K562 (cell line): Measurements from ENCODE around the gene HACL1. TPM values are rescaled to one million over a fixed set of nuclear protein-coding genes. Genes with fewer than 3 reads are reported as not detected.

Experiments used
- ATAC-seq: fragments of 200-7000 bp; cut with Tn5 transposase; 3 replicates; pipeline ENCODE4 v1.9.1; 2020; ENCODE audit warnings: moderate library complexity
- BruUV-seq: library from RNA; stranded (reverse); fragments of 400-500 nt; replicated peaks from 2 replicates; lab custom pipeline; 2021; lab: Mats Ljungman, UMichigan
- CTCF ChIA-PET: fragments of 300-600 bp; formaldehyde crosslinking; extraction: SDS; loops from one replicate; lab custom pipeline; 2021; ENCODE audit warnings: low intra/inter-chr PET ratio; lab: Yijun Ruan, JAX
- POLR2A ChIA-PET: fragments of 300-600, 350-650 bp; sonication (Branson Sonifier 250); formaldehyde crosslinking; extraction: SDS; loops from one replicate; lab custom pipeline; 2021; ENCODE audit warnings: antibody characterized with exemption, inconsistent platforms; lab: Yijun Ruan, JAX
- DNase-seq, 4 experiments: peaks; one replicate each; pipeline versions ENCODE4 v3.0.0 to v3.0.0-alpha.2; 2011 to 2018; ENCODE audit warnings: low spot score in 3 of 4, mixed read lengths in 3 of 4; ENCODE audit errors: extremely low read depth in 1 of 4
- FAIRE-seq: peaks from 2 replicates; lab custom pipeline; 2011; peaks lifted over from hg19 to GRCh38; lab: Jason Lieb, UNC
- H2AFZ ChIP-seq: 2 replicates; pipeline ENCODE4 v1.6.0; 2011; ENCODE audit warnings: low read depth, low read length, control low read depth, inconsistent platforms
- H3K27ac ChIP-seq: fragments of 200-600 bp; 3 replicates; pipeline ENCODE4 v1.8.0; 2011; ENCODE audit warnings: low read depth, mild to moderate bottlenecking, control low read depth, inconsistent platforms, low read length, moderate library complexity, mixed read lengths; ENCODE audit errors: extremely low read depth
- H3K27me3 ChIP-seq, 2 experiments: fragments of 300-600 bp in 1 of 2; 2 replicates in 1 of 2; 3 replicates in 1 of 2; pipeline versions ENCODE4 v1.6.0 to v1.8.0; 2011; ENCODE audit warnings: inconsistent platforms in 2 of 2, low read length in 2 of 2, mild to moderate bottlenecking in 1 of 2, mixed read lengths in 1 of 2, moderate library complexity in 1 of 2; ENCODE audit not compliant: control insufficient read depth in 2 of 2, insufficient read depth in 2 of 2
- H3K36me3 ChIP-seq: fragments of 300-600 bp; 3 replicates; pipeline ENCODE4 v1.8.0; 2011; ENCODE audit warnings: mild to moderate bottlenecking, low read length, inconsistent platforms; ENCODE audit not compliant: control insufficient read depth, insufficient read depth
- H3K4me1 ChIP-seq, 2 experiments: fragments of 200-600 bp in 1 of 2; replicated peaks in 1 of 2; 2 replicates in 1 of 2; 3 replicates in 1 of 2; pipeline versions ENCODE4 v1.5.1 to v1.8.0; 2011; ENCODE audit warnings: inconsistent platforms in 2 of 2, low read length in 2 of 2, mild to moderate bottlenecking in 1 of 2, mixed read lengths in 1 of 2, moderate library complexity in 1 of 2; ENCODE audit not compliant: control insufficient read depth in 2 of 2, insufficient read depth in 2 of 2
- H3K4me2 ChIP-seq: 2 replicates; pipeline ENCODE4 v1.6.1; 2011; ENCODE audit warnings: low read length, control low read depth, inconsistent platforms, mixed read lengths; ENCODE audit not compliant: insufficient read depth
- H3K4me3 ChIP-seq: fragments of 200-600 bp; sonication (generic), shearing (Covaris generic); 2 replicates; pipeline ENCODE4 v1.5.1; 2016; ENCODE audit warnings: control low read depth, inconsistent platforms
- H3K79me2 ChIP-seq: fragments of 200-600 bp; 3 replicates; pipeline ENCODE4 v1.8.0; 2011; ENCODE audit warnings: low read length, inconsistent platforms; ENCODE audit not compliant: control insufficient read depth, insufficient read depth
- H3K9ac ChIP-seq, 2 experiments: 2 replicates each; pipeline versions ENCODE4 v1.6.0 to v1.6.1; 2011; ENCODE audit warnings: low read depth in 2 of 2, low read length in 2 of 2, control low read depth in 1 of 2, inconsistent platforms in 1 of 2, mild to moderate bottlenecking in 1 of 2, mixed read lengths in 1 of 2; ENCODE audit not compliant: insufficient read depth in 1 of 2
- H3K9me1 ChIP-seq: one replicate; pipeline ENCODE4 v1.6.0; 2011; ENCODE audit warnings: inconsistent platforms, mild to moderate bottlenecking, low read length, moderate library complexity; ENCODE audit not compliant: control insufficient read depth, insufficient read depth
- H3K9me3 ChIP-seq: replicated peaks from 2 replicates; pipeline ENCODE4 v1.5.1; 2011; ENCODE audit warnings: low read depth, low read length, inconsistent platforms; ENCODE audit not compliant: control insufficient read depth, insufficient read depth
- H4K20me1 ChIP-seq: replicated peaks from 2 replicates; pipeline ENCODE4 v1.6.1; 2011; ENCODE audit warnings: low read length, inconsistent platforms, mixed read lengths; ENCODE audit not compliant: control insufficient read depth, insufficient read depth
- CHD1 ChIP-seq: fragments of 200-600 bp; sonication (generic); IDR thresholded peaks from one replicate; pipeline ENCODE4 v1.6.1; 2012; ENCODE audit warnings: mild to moderate bottlenecking, moderate library complexity, low read length, inconsistent platforms
- FOXP4 ChIP-seq: sonication (generic); formaldehyde crosslinking; IDR thresholded peaks from 2 replicates; pipeline ENCODE4 v1.8.0; 2022; ENCODE audit warnings: mild to moderate bottlenecking, missing genetic modification reagents, borderline replicate concordance
- NFRKB ChIP-seq: fragments of 450-650 bp; IDR thresholded peaks from 2 replicates; pipeline ENCODE4 v1.6.1; 2016; ENCODE audit warnings: low read depth
- TRIM24 ChIP-seq, 2 experiments: fragments of 450-650 bp; IDR thresholded peaks; 2 replicates each; pipeline ENCODE4 v1.6.1; 2016
- WGBS: fragments of 100-300 bp; shearing (Covaris generic); methylation state at CpG from one replicate; pipeline ENCODE4 v1.1.6; 2016; ENCODE audit warnings: low coverage, mixed read lengths; ENCODE audit not compliant: insufficient coverage; ENCODE audit errors: missing lambda C conversion rate; 5-methylcytosine and 5-hydroxymethylcytosine counted together
- in situ Hi-C: fragments of 300-500 bp; cut with MboI; formaldehyde crosslinking; loops from 4 replicates; pipeline ENCODE4 v1.15.0; 2018; ENCODE audit warnings: inconsistent platforms, mixed read lengths
- intact Hi-C: fragments of 100-400 bp; cut with micrococcal nuclease; formaldehyde crosslinking; loops from 2 replicates; pipeline ENCODE4 v1.14.2; 2022
- polyA plus RNA-seq, 8 experiments: library from polyadenylated mRNA; depleted of rRNA in 4 of 8; stranded (reverse) in 5 of 8; unstranded in 3 of 8; fragments of >200 nt; fragmentation: Nextera tagmentation in 2 of 8; fragmentation: Illumina TruSeq in 1 of 8; extraction: Ambion mirVana in 2 of 8; extraction: Trizol in 1 of 8; gene quantifications; 2 replicates each; pipeline versions ENCODE4 v1.2.1 to v1.2.3, GENCODE V29; 2011 to 2014; ENCODE audit warnings: inconsistent platforms in 1 of 8, missing spikeins in 1 of 8
- total RNA-seq, 7 experiments: library from RNA; depleted of rRNA in 6 of 7; stranded (reverse); fragments of >200 nt in 6 of 7; fragmentation: Illumina TruSeq in 2 of 7; extraction: Trizol in 2 of 7; gene quantifications; 2 replicates each; pipeline versions ENCODE4 v1.2.1 to v1.2.3, GENCODE V29; 2011 to 2021; ENCODE audit warnings: low replicate concordance in 1 of 7

HACL1 gene
- total and polyA plus RNA-seq, 9 of the 15 experiments (the other 6 are each of a cell fraction or from before 2014, with no cell fraction given): 18.9 to 61.5 (median 30.5) TPM

DNA sequence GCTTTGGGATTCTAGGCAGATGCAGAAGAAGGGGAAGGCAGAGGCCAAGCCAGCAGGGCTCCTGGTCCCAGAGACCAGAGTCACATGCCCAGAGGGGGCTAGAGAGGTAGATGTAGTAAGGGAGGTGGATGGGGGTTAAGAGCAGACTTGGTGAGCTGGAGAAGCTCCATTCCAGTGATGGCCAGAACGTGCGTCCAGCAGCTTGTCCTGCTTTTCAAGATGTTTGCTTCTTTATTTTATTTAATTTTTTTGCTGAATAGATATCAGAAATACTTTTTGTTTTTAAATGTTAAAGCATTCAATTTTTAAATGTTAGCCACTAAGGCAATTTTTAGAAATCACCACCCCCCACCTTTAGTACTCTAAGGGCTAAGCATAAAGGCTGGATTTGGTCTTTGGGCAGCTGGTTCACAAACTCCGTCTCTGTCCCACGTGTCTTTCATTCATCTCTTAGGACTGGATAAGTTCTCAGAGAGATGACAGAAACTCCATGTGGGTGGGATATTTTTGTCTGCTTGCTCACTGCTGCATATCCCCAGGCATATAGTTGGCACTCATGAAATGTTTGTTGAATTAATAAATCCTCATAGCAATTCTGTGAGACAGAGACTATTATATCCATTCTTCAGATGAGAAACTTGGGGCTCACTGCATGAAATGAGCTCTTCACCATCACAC is 86.6 kb downstream of the HACL1 start:
- H3K9me1 ChIP-seq: no peaks in the 10 kb centered on the region
- TF ChIP-seq CHD1 (no peak), NFRKB (no peak), TRIM24 (IDR thresholded peaks at IDR 0.05) (no peak), FOXP4 (no peak)
- in situ Hi-C loops (no loop called here), intact Hi-C loops (no loop called here)
- DNase-seq: no peak
- ChIA-PET POLR2A (interaction anchor here (1.8 to 2.6 kb wide), 3 partner anchors 12 to 19 kb away, joined by 5 to 8 read pairs (median 6); no protein-coding TSS in a partner anchor), CTCF (no interaction called here)
- no peaks in the 10 kb centered on the region for H3K4me1 ChIP-seq
- H4K20me1 ChIP-seq: 0 out of 2 replicates have a peak, but pooled peaks cover 4% of the 10 kb centered on the region
- no peaks in the 10 kb centered on the region for H3K79me2 ChIP-seq
- H3K27me3 ChIP-seq: peaks cover 39 to 70% of the 10 kb centered on the region in 2 experiments
- no peak for ATAC-seq
- H3K9me3 ChIP-seq: no peaks in the 10 kb centered on the region
- no peaks in the 10 kb centered on the region for H3K36me3 ChIP-seq
- no peak overlapping the region for H3K4me3 ChIP-seq
- no peak overlapping the region for H3K4me2 ChIP-seq
- FAIRE-seq: no peak
- H3K27ac ChIP-seq: no peak overlapping the region
- no TSS peak for BruUV-seq
- no peak overlapping the region for H2AFZ ChIP-seq
- H3K9ac ChIP-seq: no peak overlapping the region
- WGBS: 17% methylated on average over 4 of the region's 4 CpGs
